ENCODE measurements around the gene RNF212B.

The RNF212B gene

GRCh38 chr14:23296012-23296777 lies 58.5 kb downstream of the RNF212B start:
- no peak for DNase-seq (ENCODE audit: low read depth, low spot score)

GRCh38 chr14:23297096-23297495 lies 59.4 kb downstream of the RNF212B start:
- no peak for DNase-seq (ENCODE audit: low read depth, low spot score)

GRCh38 chr14:23297611-23298277 lies 60.0 kb downstream of the RNF212B start:
- no peak for DNase-seq (ENCODE audit: low read depth, low spot score)

- no peak for DNase-seq (ENCODE audit: low read depth, low spot score)
Observed at GRCh38 chr14:23299211-23299957, 61.6 kb downstream of the RNF212B start.

GRCh38 chr14:23299986-23300686 lies 62.4 kb downstream of the RNF212B start:
- DNase-seq (ENCODE audit: low read depth, low spot score), result no peak

GRCh38 chr14:23300687-23301223 lies 63.0 kb downstream of the RNF212B start:
- DNase-seq (ENCODE audit: low read depth, low spot score), result no peak

GRCh38 chr14:23301288-23301968 lies 63.7 kb downstream of the RNF212B start:
- DNase-seq (ENCODE audit: low read depth, low spot score), result peak; percentile 90

GRCh38 chr14:23301969-23302289 lies 64.2 kb downstream of the RNF212B start:
- peak; percentile 34 for DNase-seq (ENCODE audit: low read depth, low spot score)

- peak; percentile 81 for DNase-seq (ENCODE audit: low read depth, low spot score)
Observed at GRCh38 chr14:23302290-23303225, 64.8 kb downstream of the RNF212B start, which contains the start of gene PPP1R3E. PPP1R3E (minus strand) TSS chr14:23302859; CDS start chr14:23302576, 283 bp downstream.

GRCh38 chr14:23306412-23307145 lies 68.8 kb downstream of the RNF212B start, which contains the start of gene BCL2L2:
BCL2L2 (plus strand) TSS chr14:23306833; CDS start chr14:23307768, 935 bp downstream.
- no peak for DNase-seq (ENCODE audit: low read depth, low spot score)

- DNase-seq (ENCODE audit: low read depth, low spot score), result no peak
Observed at GRCh38 chr14:23307146-23307530, 69.4 kb downstream of the RNF212B start.

GRCh38 chr14:23307687-23308644 lies 70.2 kb downstream of the RNF212B start:
- DNase-seq (ENCODE audit: low read depth, low spot score), result no peak

- no peak for DNase-seq (ENCODE audit: low read depth, low spot score)
Observed at GRCh38 chr14:23308721-23309445, 71.1 kb downstream of the RNF212B start.

- DNase-seq (ENCODE audit: low read depth, low spot score), result no peak
Observed at GRCh38 chr14:23310546-23310945, 72.8 kb downstream of the RNF212B start.

- DNase-seq (ENCODE audit: low read depth, low spot score), result no peak
Observed at GRCh38 chr14:23316300-23316699, 78.6 kb downstream of the RNF212B start.

GRCh38 chr14:23319746-23320583 lies 82.2 kb downstream of the RNF212B start:
- no peak for DNase-seq (ENCODE audit: low read depth, low spot score)

Measured in activated naive CD8-positive, alpha-beta T cell treated with anti-CD3 and anti-CD28 coated beads, Interleukin-2, amount 50 U/mL, for 16 hours (primary cell).